Astrocyte (in vitro differentiated cells and primary cell): ENCODE data around the gene FBN1. TPM values are rescaled to one million over a fixed set of nuclear protein-coding genes. Genes with fewer than 3 reads are reported as not detected.

Source experiments
- DNase-seq: peaks from one replicate; pipeline ENCODE4 v3.0.0-alpha.2; 2010; ENCODE audit warnings: low read depth
- FAIRE-seq: peaks from 2 replicates; lab custom pipeline; 2011; peaks lifted over from hg19 to GRCh38; lab: Jason Lieb, UNC
- H2AFZ ChIP-seq: 2 replicates; pipeline ENCODE4 v1.6.0; 2012; ENCODE audit warnings: low read depth, low read length, inconsistent platforms
- H3K27ac ChIP-seq: 2 replicates; pipeline ENCODE4 v1.5.1; 2011; ENCODE audit warnings: low read depth, low read length, inconsistent platforms
- H3K27me3 ChIP-seq: 2 replicates; pipeline ENCODE4 v1.6.0; 2011; ENCODE audit warnings: low read length, inconsistent platforms; ENCODE audit not compliant: insufficient read depth
- H3K36me3 ChIP-seq: 2 replicates; pipeline ENCODE4 v1.5.1; 2011; ENCODE audit warnings: low read length, inconsistent platforms; ENCODE audit not compliant: insufficient read depth
- H3K4me1 ChIP-seq: 2 replicates; pipeline ENCODE4 v1.5.1; 2011; ENCODE audit warnings: low read length, inconsistent platforms; ENCODE audit not compliant: insufficient read depth
- H3K4me2 ChIP-seq: 2 replicates; pipeline ENCODE4 v1.6.0; 2012; ENCODE audit warnings: low read length, inconsistent platforms
- H3K4me3 ChIP-seq: 2 replicates; pipeline ENCODE4 v1.5.1; 2011; ENCODE audit warnings: low read depth, mild to moderate bottlenecking, low read length, inconsistent platforms; ENCODE audit not compliant: insufficient read depth
- H3K79me2 ChIP-seq: 2 replicates; pipeline ENCODE4 v1.6.0; 2012; ENCODE audit warnings: mild to moderate bottlenecking, low read length, inconsistent platforms; ENCODE audit not compliant: insufficient read depth
- H3K9ac ChIP-seq: 2 replicates; pipeline ENCODE4 v1.6.0; 2012; ENCODE audit warnings: mild to moderate bottlenecking, low read length, inconsistent platforms
- H3K9me3 ChIP-seq: 2 replicates; pipeline ENCODE4 v1.5.1; 2012; ENCODE audit warnings: low read depth, mild to moderate bottlenecking, low read length, inconsistent platforms; ENCODE audit not compliant: insufficient read depth
- H4K20me1 ChIP-seq: 2 replicates; pipeline ENCODE4 v1.6.0; 2012; ENCODE audit warnings: low read length, inconsistent platforms; ENCODE audit not compliant: insufficient read depth
- H3K27ac Mint-ChIP-seq: one replicate; pipeline ENCODE4 v1.8.0; 2021; ENCODE audit warnings: mild to moderate bottlenecking, mixed read lengths; ENCODE audit not compliant: unreplicated experiment
- H3K27me3 Mint-ChIP-seq: one replicate; pipeline ENCODE4 v1.8.0; 2021; ENCODE audit warnings: low read depth, mixed read lengths; ENCODE audit not compliant: unreplicated experiment
- H3K36me3 Mint-ChIP-seq: one replicate; pipeline ENCODE4 v1.8.0; 2021; ENCODE audit warnings: low read depth, mixed read lengths; ENCODE audit not compliant: unreplicated experiment
- H3K4me1 Mint-ChIP-seq: one replicate; pipeline ENCODE4 v1.8.0; 2021; ENCODE audit warnings: low read depth, mixed read lengths; ENCODE audit not compliant: unreplicated experiment
- H3K4me3 Mint-ChIP-seq: one replicate; pipeline ENCODE4 v1.8.0; 2021; ENCODE audit warnings: mild to moderate bottlenecking, moderate library complexity, mixed read lengths; ENCODE audit not compliant: unreplicated experiment
- H3K9me3 Mint-ChIP-seq: one replicate; pipeline ENCODE4 v1.8.0; 2021; ENCODE audit warnings: mild to moderate bottlenecking, mixed read lengths; ENCODE audit not compliant: unreplicated experiment
- EZH2 ChIP-seq: IDR thresholded peaks from 2 replicates; pipeline ENCODE4 v1.6.1; 2012; ENCODE audit warnings: mild to moderate bottlenecking, low read length, inconsistent platforms; ENCODE audit not compliant: insufficient read depth
- total RNA-seq: library from RNA; stranded (reverse); gene quantifications from 2 replicates; pipeline ENCODE4 v1.2.1, GENCODE V29; 2021
- TF ChIP-seq, protein P1 (sequence below): IDR thresholded peaks from 2 replicates; pipeline ENCODE4 v1.5.1; 2011; ENCODE audit warnings: low read depth, mild to moderate bottlenecking, inconsistent platforms, low read length, moderate library complexity; ENCODE audit not compliant: insufficient read depth

Gene FBN1
- total RNA-seq, 1 donor from 2014 or later = 210 TPM

DNA sequence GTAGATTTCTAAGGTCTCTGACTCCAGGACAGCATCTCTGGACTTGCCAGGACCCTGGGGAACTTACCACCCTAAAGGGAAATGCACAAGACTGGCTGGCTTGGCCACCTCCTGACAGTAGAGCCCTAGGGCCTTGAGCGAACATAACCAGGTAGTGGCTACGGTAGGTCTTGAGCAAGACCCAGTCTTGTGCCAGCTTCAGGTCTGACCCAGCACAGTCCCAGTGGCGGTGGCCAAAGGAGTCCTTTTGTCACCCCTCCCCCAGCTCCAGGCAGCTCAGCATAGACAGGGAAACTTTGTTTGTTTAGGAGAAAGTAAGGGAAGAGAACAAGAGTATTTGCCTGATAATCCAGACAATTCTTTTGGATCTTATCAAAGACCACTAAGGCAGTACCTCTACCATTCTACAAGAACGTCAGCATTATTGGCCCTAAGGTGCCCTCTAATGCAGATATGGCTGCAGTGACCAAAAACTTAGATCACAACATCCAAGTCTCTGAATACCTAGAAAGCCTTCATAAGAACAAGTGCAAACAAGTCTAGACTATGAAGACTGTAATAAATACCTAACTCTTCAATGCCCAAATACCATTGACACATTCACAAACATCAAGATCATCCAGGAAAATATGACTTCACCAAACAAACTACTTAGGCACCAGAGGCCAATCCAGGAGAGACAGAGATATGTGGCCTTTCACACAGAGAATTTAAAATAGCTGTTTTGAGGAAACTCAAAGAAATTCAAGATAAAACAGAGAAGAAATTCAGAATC lies 38.7 kb upstream of the FBN1 start:
- Histone ChIP-seq H3K9ac (no peak overlapping the region), H3K9me3 (no peaks in the 10 kb centered on the region), H3K4me1 (peaks cover 19% of the 10 kb centered on the region), H3K27me3 (no peaks in the 10 kb centered on the region), H4K20me1 (no peaks in the 10 kb centered on the region), H3K4me3 (no peak overlapping the region), H3K79me2 (no peaks in the 10 kb centered on the region), H3K27ac (no peak overlapping the region), H3K36me3 (no peaks in the 10 kb centered on the region), H3K4me2 (no peak overlapping the region), H2AFZ (no peak overlapping the region)
- no peak for FAIRE-seq
- Mint-ChIP-seq H3K4me1 (peaks cover 8% of the 10 kb centered on the region), H3K4me3 (no peak overlapping the region), H3K36me3 (no peaks in the 10 kb centered on the region), H3K27ac (no peak overlapping the region), H3K27me3 (no peaks in the 10 kb centered on the region), H3K9me3 (peaks cover 5% of the 10 kb centered on the region)
- DNase-seq = no peak
- TF ChIP-seq, protein P1, sequence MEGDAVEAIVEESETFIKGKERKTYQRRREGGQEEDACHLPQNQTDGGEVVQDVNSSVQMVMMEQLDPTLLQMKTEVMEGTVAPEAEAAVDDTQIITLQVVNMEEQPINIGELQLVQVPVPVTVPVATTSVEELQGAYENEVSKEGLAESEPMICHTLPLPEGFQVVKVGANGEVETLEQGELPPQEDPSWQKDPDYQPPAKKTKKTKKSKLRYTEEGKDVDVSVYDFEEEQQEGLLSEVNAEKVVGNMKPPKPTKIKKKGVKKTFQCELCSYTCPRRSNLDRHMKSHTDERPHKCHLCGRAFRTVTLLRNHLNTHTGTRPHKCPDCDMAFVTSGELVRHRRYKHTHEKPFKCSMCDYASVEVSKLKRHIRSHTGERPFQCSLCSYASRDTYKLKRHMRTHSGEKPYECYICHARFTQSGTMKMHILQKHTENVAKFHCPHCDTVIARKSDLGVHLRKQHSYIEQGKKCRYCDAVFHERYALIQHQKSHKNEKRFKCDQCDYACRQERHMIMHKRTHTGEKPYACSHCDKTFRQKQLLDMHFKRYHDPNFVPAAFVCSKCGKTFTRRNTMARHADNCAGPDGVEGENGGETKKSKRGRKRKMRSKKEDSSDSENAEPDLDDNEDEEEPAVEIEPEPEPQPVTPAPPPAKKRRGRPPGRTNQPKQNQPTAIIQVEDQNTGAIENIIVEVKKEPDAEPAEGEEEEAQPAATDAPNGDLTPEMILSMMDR = no peak
- TF ChIP-seq EZH2 = no peak

DNA sequence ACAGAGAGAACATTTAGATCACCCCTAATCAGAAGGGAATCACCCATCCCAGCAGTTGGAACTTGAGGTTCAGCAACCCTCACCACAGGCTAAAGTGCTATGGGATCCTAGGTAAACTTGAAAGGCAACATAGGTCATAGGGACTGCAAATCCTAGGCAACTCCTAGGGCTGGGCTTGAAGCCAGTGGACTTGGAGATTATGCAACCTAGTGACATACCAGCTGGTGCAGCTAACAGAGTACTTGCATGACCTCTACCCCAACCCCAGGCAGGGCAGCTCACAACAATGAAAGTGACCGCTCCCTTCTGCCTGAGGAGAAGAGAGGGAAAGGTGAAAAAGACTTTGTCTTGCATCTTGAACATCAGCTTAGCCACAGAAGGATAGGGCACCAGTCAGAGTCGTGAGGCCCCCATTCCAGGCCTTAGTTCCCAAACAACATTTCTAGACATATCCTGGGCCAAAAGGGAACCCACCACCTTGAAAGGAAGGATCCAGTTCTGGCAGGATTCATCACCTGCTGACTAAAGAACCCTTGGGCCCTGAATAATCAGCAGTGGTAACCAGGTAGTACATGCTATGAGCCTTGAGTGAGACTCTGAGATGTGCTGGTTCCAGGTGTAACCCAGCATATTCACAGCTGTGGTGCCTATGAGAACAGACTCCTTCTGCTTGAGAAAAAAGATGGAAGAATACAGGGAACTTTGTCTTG lies 37.6 kb upstream of the FBN1 start:
- H3K79me2 ChIP-seq = no peaks in the 10 kb centered on the region
- no peak overlapping the region for H3K4me3 Mint-ChIP-seq
- no peaks in the 10 kb centered on the region for H3K27me3 ChIP-seq
- FAIRE-seq (no peak), DNase-seq (peak; percentile 36)
- H3K4me2 ChIP-seq = no peak overlapping the region
- H3K27ac Mint-ChIP-seq = peak overlapping the region; percentile 55
- no peaks in the 10 kb centered on the region for H3K27me3 Mint-ChIP-seq
- no peaks in the 10 kb centered on the region for H3K36me3 ChIP-seq
- H3K9me3 Mint-ChIP-seq = peaks cover 5% of the 10 kb centered on the region
- no peaks in the 10 kb centered on the region for H3K36me3 Mint-ChIP-seq
- H4K20me1 ChIP-seq = no peaks in the 10 kb centered on the region
- H2AFZ ChIP-seq = no peak overlapping the region
- no peak for TF ChIP-seq EZH2
- TF ChIP-seq, protein P1 = no peak
- H3K9me3 ChIP-seq = no peaks in the 10 kb centered on the region
- H3K27ac ChIP-seq = no peak overlapping the region
- peaks cover 19% of the 10 kb centered on the region for H3K4me1 ChIP-seq
- H3K4me1 Mint-ChIP-seq = peaks cover 8% of the 10 kb centered on the region
- no peak overlapping the region for H3K4me3 ChIP-seq
- no peak overlapping the region for H3K9ac ChIP-seq
